Ectodermal cell (in vitro differentiated cells): ENCODE data around the gene FCAMR.
"Not testable (repeated sequence)": the region's sequence is repeated elsewhere in the genome, so short reads cannot be mapped to it uniquely, and the experiment has no call there.

Source experiments
- H3K27ac ChIP-seq: 2 replicates; pipeline ENCODE4 v1.7.0; 2013; ENCODE audit warnings: mild to moderate bottlenecking, low read depth, low read length; ENCODE audit not compliant: insufficient read depth, poor library complexity, severe bottlenecking
- H3K27me3 ChIP-seq: 2 replicates; pipeline ENCODE4 v1.7.0; 2013; ENCODE audit warnings: mild to moderate bottlenecking, low read length; ENCODE audit not compliant: insufficient read depth, control insufficient read depth, poor library complexity, severe bottlenecking
- H3K36me3 ChIP-seq: one replicate; pipeline ENCODE4 v1.7.0; 2013; ENCODE audit warnings: low read length; ENCODE audit not compliant: control insufficient read depth, insufficient read depth
- H3K4me1 ChIP-seq: one replicate; pipeline ENCODE4 v1.7.0; 2013; ENCODE audit warnings: low read length; ENCODE audit not compliant: control insufficient read depth, insufficient read depth
- H3K4me3 ChIP-seq: 2 replicates; pipeline ENCODE4 v1.7.0; 2013; ENCODE audit warnings: low read depth, low read length, control low read depth; ENCODE audit not compliant: insufficient read depth
- H3K9me3 ChIP-seq: 2 replicates; pipeline ENCODE4 v1.7.0; 2013; ENCODE audit warnings: mild to moderate bottlenecking, low read length, moderate library complexity; ENCODE audit not compliant: control insufficient read depth
- WGBS, 2 experiments: methylation state at CpG; one replicate each; pipeline ENCODE4 v1.1.7; 2013; ENCODE audit warnings: missing lambda C conversion rate in 2 of 2; 5-methylcytosine and 5-hydroxymethylcytosine counted together

Gene FCAMR

DNA sequence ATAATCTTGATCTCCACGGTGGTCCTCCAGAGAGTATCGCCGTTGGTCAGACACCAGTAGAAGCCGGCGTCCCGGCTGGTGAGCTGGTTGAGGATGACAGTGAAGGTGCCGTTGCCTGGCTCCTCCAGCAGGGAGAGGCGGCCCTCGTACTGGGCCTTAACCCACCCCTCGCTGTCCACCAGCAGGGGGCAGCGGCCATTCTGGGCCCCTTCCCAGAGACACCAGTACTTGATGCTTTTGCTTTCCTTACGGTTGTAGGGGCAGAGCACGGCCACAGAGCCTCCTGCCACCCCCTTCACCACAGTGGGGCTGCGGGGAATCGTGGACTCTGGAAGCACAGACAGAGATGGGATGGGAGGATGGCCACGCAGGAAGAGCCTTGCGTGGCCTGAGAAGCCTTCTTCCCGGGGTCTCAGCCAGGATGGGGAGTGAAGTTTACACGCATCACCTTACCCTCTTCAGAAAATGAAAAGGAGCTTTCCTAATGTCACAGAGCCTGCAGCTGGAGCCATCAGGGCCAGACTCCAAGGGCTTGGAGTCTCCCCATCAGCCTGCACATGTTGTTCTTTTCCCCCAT is 34.7 kb downstream of the FCAMR start:
- Histone ChIP-seq H3K36me3 (no peaks in the 10 kb centered on the region), H3K27me3 (no peaks in the 10 kb centered on the region), H3K4me1 (no peaks in the 10 kb centered on the region), H3K27ac (no peak overlapping the region), H3K9me3 (no peaks in the 10 kb centered on the region), H3K4me3 (no peak overlapping the region)
- WGBS, 2 experiments = 73 to 76% methylated on average over 19 of the region's 19 CpGs

DNA sequence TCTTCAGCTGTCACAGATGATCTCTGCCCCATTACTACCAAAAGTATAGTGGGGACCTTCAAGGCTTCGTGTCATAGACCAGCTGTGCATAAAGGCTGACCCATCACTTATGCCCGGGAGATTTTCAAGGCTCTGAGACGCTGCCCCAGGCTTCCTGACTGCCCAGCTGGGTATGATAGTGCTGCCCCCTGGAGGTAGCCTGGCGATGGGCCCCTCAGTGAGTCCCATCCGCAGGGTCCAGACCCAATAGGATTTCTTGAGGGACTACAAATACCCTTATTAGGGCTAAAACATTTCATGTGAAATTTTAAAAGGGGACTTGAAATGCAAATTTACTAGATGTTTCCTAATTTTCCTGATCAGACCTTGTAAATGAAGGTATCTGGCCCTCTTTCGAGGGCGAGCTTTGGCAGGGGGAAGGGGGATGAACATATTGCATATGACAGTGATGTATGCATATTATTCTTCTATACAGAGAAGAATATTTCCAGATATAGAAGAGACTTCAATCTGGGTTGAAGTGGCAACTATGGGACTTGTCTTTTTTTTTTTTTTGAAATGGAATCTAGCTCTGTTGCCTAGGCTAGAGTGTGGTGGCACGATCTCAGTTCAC is 36.8 kb downstream of the FCAMR start:
- no peaks in the 10 kb centered on the region for H3K27me3 ChIP-seq
- H3K4me3 ChIP-seq = no peak overlapping the region
- 64 to 70% methylated on average over 6 to 8 of the region's 8 CpGs for WGBS, 2 experiments
- H3K4me1 ChIP-seq = no peaks in the 10 kb centered on the region
- H3K36me3 ChIP-seq = no peaks in the 10 kb centered on the region
- H3K9me3 ChIP-seq = no peaks in the 10 kb centered on the region
- no peak overlapping the region for H3K27ac ChIP-seq

DNA sequence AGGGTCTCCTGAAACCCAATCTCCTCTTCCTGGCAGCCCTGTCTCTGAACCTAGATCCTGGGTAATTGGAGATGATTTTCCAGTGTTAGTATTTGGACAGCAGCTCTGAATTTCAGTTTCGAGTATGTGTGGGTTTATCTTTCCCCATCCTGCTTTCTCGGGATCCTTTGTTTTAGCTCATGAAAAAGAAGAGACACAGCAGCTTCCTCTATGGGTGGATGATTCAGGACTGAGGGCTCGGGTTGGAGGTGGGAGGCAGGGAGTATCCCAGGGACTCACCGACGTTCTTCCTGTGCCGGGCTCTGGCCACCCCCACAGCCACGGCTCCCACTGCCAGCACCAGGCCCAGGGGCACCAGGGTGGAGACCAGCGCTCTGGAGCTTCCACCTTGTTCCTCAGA is 38.1 kb downstream of the FCAMR start:
- Histone ChIP-seq H3K27ac (no peak overlapping the region), H3K36me3 (no peaks in the 10 kb centered on the region), H3K4me3 (no peak overlapping the region), H3K27me3 (no peaks in the 10 kb centered on the region), H3K4me1 (no peaks in the 10 kb centered on the region), H3K9me3 (no peaks in the 10 kb centered on the region)
- WGBS, 2 experiments = 89% methylated on average over 8 of the region's 8 CpGs

DNA sequence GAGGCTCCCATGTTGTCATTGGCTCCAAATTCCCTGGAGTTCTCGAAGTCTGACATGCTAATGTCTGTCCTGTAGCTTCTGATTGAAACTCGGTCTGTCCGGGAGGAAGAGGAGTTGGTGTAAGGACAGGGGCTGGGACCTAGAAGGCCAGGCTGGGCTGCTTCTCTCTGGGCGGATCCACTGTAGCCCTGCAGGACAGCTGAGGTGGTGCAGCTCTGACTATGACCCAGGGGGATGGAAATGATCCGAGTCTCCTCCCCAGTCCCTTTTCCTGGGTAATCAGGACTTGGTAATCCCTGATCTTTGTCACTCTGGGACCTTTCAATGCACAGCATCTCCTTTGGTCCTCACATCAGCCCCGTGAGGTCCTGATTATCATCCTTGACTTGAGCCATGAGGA is 38.6 kb downstream of the FCAMR start:
- Histone ChIP-seq H3K4me1 (no peaks in the 10 kb centered on the region), H3K27me3 (no peaks in the 10 kb centered on the region), H3K9me3 (no peaks in the 10 kb centered on the region), H3K4me3 (no peak overlapping the region), H3K27ac (no peak overlapping the region), H3K36me3 (no peaks in the 10 kb centered on the region)
- 82 to 88% methylated on average over 6 of the region's 6 CpGs for WGBS, 2 experiments

- Histone ChIP-seq H3K27me3 (no peaks in the 10 kb centered on the region), H3K4me3 (no peak overlapping the region), H3K9me3 (no peaks in the 10 kb centered on the region), H3K36me3 (no peaks in the 10 kb centered on the region), H3K27ac (no peak overlapping the region), H3K4me1 (no peaks in the 10 kb centered on the region)
- whole genome bisulfite sequencing, 2 experiments = 94 to 96% methylated on average over 17 of the region's 17 CpGs
Measured at GRCh38 chr1:206930210-206930798, 40.0 kb downstream of the FCAMR start.

DNA sequence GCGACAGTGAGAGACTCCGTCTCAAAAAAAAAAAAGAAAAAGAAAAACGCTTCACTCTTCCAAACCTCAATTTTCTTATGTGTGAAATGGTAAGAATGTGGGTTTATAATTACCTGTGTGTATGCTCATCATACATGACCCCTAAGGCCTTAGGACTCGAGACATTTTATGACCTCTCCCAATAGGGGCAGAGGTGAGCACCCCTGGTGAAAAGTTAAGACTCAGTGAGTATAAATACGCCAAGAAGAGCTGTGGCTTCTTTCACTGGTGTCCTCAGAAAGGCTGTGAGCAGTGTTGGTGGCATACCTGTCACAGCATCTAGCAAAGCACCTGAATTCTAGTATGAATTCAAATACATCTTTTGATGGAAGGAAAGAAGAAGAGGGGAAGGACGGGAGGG is 40.7 kb downstream of the FCAMR start:
- no peaks in the 10 kb centered on the region for H3K9me3 ChIP-seq
- no peaks in the 10 kb centered on the region for H3K36me3 ChIP-seq
- 88 to 99% methylated on average over 4 to 6 of the region's 6 CpGs for WGBS, 2 experiments

GRCh38 chr1:206926286-206926685 is 44.0 kb downstream of the FCAMR start:
- Histone ChIP-seq H3K4me1 (no peaks in the 10 kb centered on the region), H3K27me3 (no peaks in the 10 kb centered on the region), H3K27ac (no peak overlapping the region), H3K4me3 (no peak overlapping the region), H3K9me3 (no peaks in the 10 kb centered on the region), H3K36me3 (no peaks in the 10 kb centered on the region)
- 93 to 95% methylated on average over 2 of the region's 2 CpGs for WGBS, 2 experiments

More for the DNA sequence above, 40.7 kb downstream of the FCAMR start:
- no peaks in the 10 kb centered on the region for H3K4me1 ChIP-seq
- H3K27ac ChIP-seq = no peak overlapping the region
- no peaks in the 10 kb centered on the region for H3K27me3 ChIP-seq
- no peak overlapping the region for H3K4me3 ChIP-seq

DNA sequence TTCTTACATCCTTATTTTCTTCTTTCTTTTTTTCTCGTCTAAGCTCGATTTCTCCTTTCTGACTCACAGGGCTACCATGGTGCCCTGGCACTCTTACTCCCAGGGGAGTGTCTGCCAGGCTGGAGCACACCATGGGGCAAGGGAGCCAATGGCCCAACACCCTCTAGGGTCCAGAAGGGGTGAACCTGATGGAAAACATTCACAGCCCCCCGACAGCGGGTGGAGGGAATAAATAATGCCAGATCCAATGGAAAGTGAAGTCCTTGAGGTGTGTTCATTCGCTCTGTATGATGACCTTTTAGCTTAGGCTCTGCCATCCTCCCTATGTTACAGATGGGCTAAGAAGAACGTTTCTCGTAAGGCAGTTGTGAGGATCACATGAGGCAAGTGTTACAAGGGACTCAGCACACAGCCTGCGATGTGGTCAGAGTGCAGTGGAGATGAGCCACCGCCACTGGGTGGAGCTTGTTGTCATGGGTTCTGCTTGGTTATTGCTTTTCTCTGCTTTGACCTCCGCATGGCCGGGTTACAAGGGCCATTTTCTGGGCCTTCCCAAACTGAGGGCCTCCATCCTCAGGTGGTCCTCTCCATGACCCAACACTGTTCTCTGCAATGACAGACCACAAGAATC is 45.0 kb downstream of the FCAMR start:
- Histone ChIP-seq H3K27me3 (no peaks in the 10 kb centered on the region), H3K9me3 (no peaks in the 10 kb centered on the region), H3K36me3 (no peaks in the 10 kb centered on the region), H3K4me1 (no peaks in the 10 kb centered on the region), H3K27ac (no peak overlapping the region), H3K4me3 (no peak overlapping the region)
- 84 to 85% methylated on average over 11 of the region's 11 CpGs for WGBS, 2 experiments

DNA sequence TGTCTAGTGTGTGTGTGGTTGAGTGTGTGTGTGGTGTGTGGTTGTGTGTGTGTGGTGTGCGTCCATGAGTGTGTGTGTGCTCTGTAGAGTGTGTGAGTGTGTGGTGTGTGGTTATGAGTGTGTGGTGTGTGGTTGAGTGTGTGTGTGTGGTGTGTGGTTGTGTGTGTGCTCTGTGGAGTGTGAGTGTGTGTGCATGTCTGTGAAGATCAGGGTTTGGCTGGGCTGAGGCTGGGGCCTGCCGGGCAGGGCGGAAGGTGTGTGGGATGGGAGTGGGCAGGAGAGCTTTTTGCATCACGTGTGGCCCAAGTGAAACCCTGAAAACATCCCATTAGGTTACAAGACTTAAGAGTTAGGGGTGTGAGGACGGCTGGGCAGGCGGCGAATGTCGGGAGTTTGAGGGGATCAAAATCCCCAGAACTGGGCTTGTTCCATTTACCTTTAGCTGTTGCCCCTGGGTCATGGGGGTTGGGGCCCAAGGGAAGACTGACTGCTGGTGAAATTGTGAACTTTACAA is 45.6 kb downstream of the FCAMR start:
- no peak overlapping the region for H3K27ac ChIP-seq
- WGBS, 2 experiments = 87 to 90% methylated on average over 8 of the region's 8 CpGs
- H3K27me3 ChIP-seq = no peaks in the 10 kb centered on the region
- no peaks in the 10 kb centered on the region for H3K9me3 ChIP-seq
- no peak overlapping the region for H3K4me3 ChIP-seq
- H3K4me1 ChIP-seq = no peaks in the 10 kb centered on the region
- H3K36me3 ChIP-seq = no peaks in the 10 kb centered on the region

DNA sequence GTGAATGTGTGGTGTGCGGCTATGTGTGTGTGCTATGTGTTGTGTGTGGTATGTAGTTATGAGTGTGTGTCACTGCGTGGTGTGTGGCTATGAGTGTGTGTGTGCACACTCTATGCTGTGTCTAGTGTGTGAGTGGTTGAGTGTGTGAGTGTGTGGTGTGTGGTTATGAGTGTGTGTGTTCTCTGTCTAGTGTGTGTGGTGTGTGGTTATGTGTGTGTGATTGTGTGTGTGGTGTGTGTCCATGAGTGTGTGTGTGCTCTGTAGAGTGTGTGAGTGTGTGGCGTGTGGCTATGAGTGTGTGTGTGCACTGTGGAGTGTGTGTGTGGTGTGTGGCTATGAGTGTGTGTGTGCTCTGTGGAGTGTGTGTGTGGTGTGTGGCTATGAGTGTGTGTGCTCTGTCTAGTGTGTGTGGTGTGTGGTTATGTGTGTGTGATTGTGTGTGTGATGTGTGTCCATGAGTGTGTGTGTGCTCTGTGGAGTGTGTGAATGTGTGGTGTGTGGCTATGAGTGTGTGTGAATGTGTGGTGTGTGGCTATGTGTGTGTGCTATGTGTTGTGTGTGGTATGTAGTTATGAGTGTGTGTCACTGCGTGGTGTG is 46.2 kb downstream of the FCAMR start:
- H3K4me3 ChIP-seq, H3K4me1 ChIP-seq, H3K27ac ChIP-seq, H3K27me3 ChIP-seq, H3K9me3 ChIP-seq, H3K36me3 ChIP-seq: not testable (repeated sequence)
- 86 to 88% methylated on average over 4 of the region's 4 CpGs for WGBS, 2 experiments
